ENCODE measurements around the gene BTBD9. TPM values are rescaled to one million over a fixed set of nuclear protein-coding genes. Genes with fewer than 3 reads are reported as not detected.

Gene BTBD9
- total and polyA plus RNA-seq, 2 donors (not counting 1 experiment from before 2014, with no cell fraction given) = 4.1 to 48.9 TPM

- Histone ChIP-seq H4K20me1 (ENCODE audit: control insufficient read depth, insufficient read depth, low read length, poor library complexity, severe bottlenecking) (no peaks in the 10 kb centered on the region), H3K36me3 (replicated peaks in 1 of 2; ENCODE audit: control extremely low read depth in 1 of 2, control insufficient read depth in 1 of 2, extremely low read depth in 1 of 2, insufficient read depth in 2 of 2, low read length in 1 of 2) (peaks cover 0 to 4% of the 10 kb centered on the region in 2 experiments), H3K27me3 (replicated peaks in 1 of 4; ENCODE audit: control extremely low read depth in 1 of 4, control insufficient read depth in 3 of 4, insufficient read depth in 4 of 4, low read length in 3 of 4) (no peaks in the 10 kb centered on the region), H3K4me1 (ENCODE audit: control insufficient read depth in 2 of 2, insufficient read depth in 2 of 2, low read length in 2 of 2) (peaks cover 2 to 12% of the 10 kb centered on the region in 2 donors), H2AFZ (ENCODE audit: insufficient read depth, low read depth, low read length, poor library complexity, severe bottlenecking) (no peak overlapping the region), H3K9me3 (ENCODE audit: control extremely low read depth in 1 of 3, control insufficient read depth in 2 of 3, insufficient read depth in 1 of 3, low read length in 2 of 3) (no peaks in the 10 kb centered on the region), H3K4me2 (replicated peaks; ENCODE audit: low read depth, low read length, poor library complexity, severe bottlenecking) (no peak overlapping the region), H3K9ac (ENCODE audit: low read length) (no peak overlapping the region), H3K27ac (ENCODE audit: low read length in 2 of 2) (no peak overlapping the region), H3K79me2 (ENCODE audit: control insufficient read depth, insufficient read depth, low read length) (peaks cover 19% of the 10 kb centered on the region), H3K4me3 (ENCODE audit: control extremely low read depth in 1 of 5, extremely low read depth in 1 of 5, insufficient read depth in 1 of 5, low read depth in 2 of 5, low read length in 4 of 5) (no peak overlapping the region)
- no peak for DNase-seq
- ATAC-seq (ENCODE audit: low read depth) = no peak
- intact Hi-C loops (cut with micrococcal nuclease) = no loop called here
- 96% methylated on average over 2 of the region's 2 CpGs for WGBS (ENCODE audit: insufficient coverage)
- CTCF ChIA-PET = interaction anchor here (1.5 kb wide), 1 partner anchor 48 kb away, joined by 4 read pairs; no protein-coding TSS in a partner anchor
- Mint-ChIP-seq H3K27me3 (no peaks in the 10 kb centered on the region), H3K4me1 (peaks cover 2% of the 10 kb centered on the region), H3K27ac (no peak overlapping the region), H3K9me3 (ENCODE audit: insufficient read depth) (no peaks in the 10 kb centered on the region), H3K4me3 (no peak overlapping the region)
- POLR2A ChIA-PET = no interaction called here
- TF ChIP-seq EZH2 (IDR thresholded peaks at IDR 0.05; ENCODE audit: borderline replicate concordance, insufficient read depth, low read depth, low read length, poor library complexity, severe bottlenecking) = no peak
- no peak for TF ChIP-seq CTCF (IDR thresholded peaks at IDR 0.05)
These were observed 97.7 kb downstream of the BTBD9 start for GRCh38 chr6:38542031-38542430.

- H3K4me3 Mint-ChIP-seq = no peak overlapping the region
- Histone ChIP-seq H3K4me3 (ENCODE audit: control extremely low read depth in 1 of 5, extremely low read depth in 1 of 5, insufficient read depth in 1 of 5, low read depth in 2 of 5, low read length in 4 of 5) (no peak overlapping the region), H3K9ac (ENCODE audit: low read length) (no peak overlapping the region), H3K4me1 (ENCODE audit: control insufficient read depth in 2 of 2, insufficient read depth in 2 of 2, low read length in 2 of 2) (no peaks in the 10 kb centered on the region), H3K27me3 (replicated peaks in 1 of 4; ENCODE audit: control extremely low read depth in 1 of 4, control insufficient read depth in 3 of 4, insufficient read depth in 4 of 4, low read length in 3 of 4) (no peaks in the 10 kb centered on the region), H3K9me3 (ENCODE audit: control extremely low read depth in 1 of 3, control insufficient read depth in 2 of 3, insufficient read depth in 1 of 3, low read length in 2 of 3) (peaks cover 3 to 23% (median 8%) of the 10 kb centered on the region in 3 donors), H2AFZ (ENCODE audit: insufficient read depth, low read depth, low read length, poor library complexity, severe bottlenecking) (no peak overlapping the region), H3K36me3 (replicated peaks in 1 of 2; ENCODE audit: control extremely low read depth in 1 of 2, control insufficient read depth in 1 of 2, extremely low read depth in 1 of 2, insufficient read depth in 2 of 2, low read length in 1 of 2) (peaks cover 2 to 3% of the 10 kb centered on the region in 2 experiments), H4K20me1 (ENCODE audit: control insufficient read depth, insufficient read depth, low read length, poor library complexity, severe bottlenecking) (no peaks in the 10 kb centered on the region), H3K79me2 (ENCODE audit: control insufficient read depth, insufficient read depth, low read length) (peaks cover 10% of the 10 kb centered on the region), H3K4me2 (replicated peaks; ENCODE audit: low read depth, low read length, poor library complexity, severe bottlenecking) (no peak overlapping the region), H3K27ac (ENCODE audit: low read length in 2 of 2) (no peak overlapping the region)
- H3K9me3 Mint-ChIP-seq (ENCODE audit: insufficient read depth) = peaks cover 6% of the 10 kb centered on the region
- ChIA-PET CTCF (no interaction called here), POLR2A (no interaction called here)
- no peak for TF ChIP-seq EZH2 (IDR thresholded peaks at IDR 0.05; ENCODE audit: borderline replicate concordance, insufficient read depth, low read depth, low read length, poor library complexity, severe bottlenecking)
- TF ChIP-seq CTCF (IDR thresholded peaks at IDR 0.05) = no peak
- DNase-seq (no peak), ATAC-seq (ENCODE audit: low read depth) (no peak)
- H3K27me3 Mint-ChIP-seq = no peaks in the 10 kb centered on the region
- H3K27ac Mint-ChIP-seq = no peak overlapping the region
- intact Hi-C loops (cut with micrococcal nuclease) = no loop called here
- H3K4me1 Mint-ChIP-seq = peaks cover 26% of the 10 kb centered on the region
These were observed 106.7 kb downstream of the BTBD9 start for GRCh38 chr6:38533064-38533463.

Data from B cell (primary cell).